SH-SY5Y (cell line): ENCODE results near the gene GREB1.

Experiments
- GATA2 ChIP-seq: IDR thresholded peaks from 2 replicates; pipeline ENCODE4 v1.6.1; 2011; ENCODE audit warnings: mild to moderate bottlenecking, low read depth, low read length
- GATA3 ChIP-seq: IDR thresholded peaks from 2 replicates; pipeline ENCODE4 v1.6.1; 2011; ENCODE audit warnings: low read depth, mild to moderate bottlenecking, low read length, moderate library complexity

DNA sequence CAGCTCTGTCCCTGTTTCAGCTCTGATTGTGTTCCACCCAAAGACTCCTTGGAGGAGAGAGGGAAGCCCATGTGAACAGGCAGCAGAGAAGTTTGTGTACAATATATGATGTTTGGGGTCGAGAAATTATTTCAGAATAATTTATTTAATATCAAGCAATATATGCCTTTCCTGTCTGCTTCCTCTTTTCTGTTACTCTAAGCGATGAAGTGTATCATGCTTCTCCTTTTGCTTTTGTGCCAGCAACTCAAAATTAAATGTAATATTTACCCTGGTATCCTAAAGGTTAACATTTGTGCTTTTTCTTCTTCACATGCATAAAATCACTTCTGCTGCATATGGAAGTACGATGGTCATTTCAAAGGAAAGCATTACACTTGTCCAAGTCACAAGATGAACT lies 138.6 kb downstream of the GREB1 start:
- no peak for TF ChIP-seq GATA3
- no peak for TF ChIP-seq GATA2
